ENCODE results near the gene AKR1E2. TPM values are rescaled to one million over a fixed set of nuclear protein-coding genes. Genes with fewer than 3 reads are reported as not detected.

AKR1E2 gene
- total and polyA plus RNA-seq, 2 donors (not counting 3 experiments of a cell fraction or from before 2014, with no cell fraction given), result 4.0 to 8.2 TPM

DNA sequence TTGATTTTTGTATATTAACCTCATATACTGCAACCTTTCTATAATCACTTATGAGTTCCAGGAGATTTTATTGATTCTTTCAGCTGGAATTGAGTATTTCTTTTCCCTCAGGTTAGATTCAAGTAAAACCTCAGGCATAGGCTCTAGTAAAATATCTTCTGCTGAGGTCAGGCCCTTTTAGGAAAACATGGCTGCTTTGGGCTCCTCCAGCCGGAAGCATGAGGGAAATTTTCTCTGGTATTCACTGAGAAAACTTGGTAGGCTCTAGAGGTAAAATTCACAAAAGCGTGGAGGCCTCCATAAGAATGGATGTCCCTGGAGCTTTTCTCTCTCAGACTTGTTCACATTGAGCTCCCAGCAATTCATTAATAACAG is 56.7 kb downstream of the AKR1E2 start:
- no peak for FAIRE-seq
- CTCF ChIA-PET, result no interaction called here

DNA sequence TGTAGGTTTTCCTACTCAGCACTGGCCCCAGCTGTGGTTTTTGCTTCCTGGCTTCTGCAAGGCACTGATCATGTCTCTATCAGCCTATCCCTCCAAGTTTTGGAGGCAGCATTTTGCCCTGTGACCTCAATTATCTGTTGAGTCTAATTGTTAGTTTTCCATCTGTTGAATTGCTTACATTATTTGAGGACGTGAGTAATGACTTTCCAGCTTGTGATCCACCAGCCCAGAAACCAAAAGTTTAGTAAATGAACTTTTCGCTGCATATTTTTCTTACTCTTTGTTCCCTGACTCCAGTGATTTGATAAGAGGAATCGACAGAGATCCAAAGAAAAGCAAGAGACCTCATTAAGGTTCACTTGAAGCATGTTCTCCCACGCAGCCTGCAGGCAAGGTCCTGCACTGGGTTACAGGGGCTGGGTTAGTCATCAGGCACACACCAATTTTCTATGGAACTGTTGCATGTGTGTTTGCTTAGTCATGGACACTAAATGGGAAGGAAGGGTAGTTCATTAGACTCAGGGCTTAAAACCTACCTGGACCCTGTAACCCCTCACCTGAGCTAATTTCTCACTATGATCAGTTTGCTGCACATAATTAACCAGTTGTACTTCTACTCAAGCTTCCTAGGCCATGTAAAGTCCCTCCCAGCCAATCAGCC is 57.2 kb downstream of the AKR1E2 start:
- H3K27me3 ChIP-seq (ENCODE audit: control insufficient read depth in 2 of 2, insufficient read depth in 2 of 2, low read length in 2 of 2), result no peaks in the 10 kb centered on the region
- dilution Hi-C loops (cut with MboI; ENCODE audit: extremely low pct_ligation_motif_present, low sequenced_read_pairs), result no loop called here

More for the DNA sequence above, 56.7 kb downstream of the AKR1E2 start:
- Histone ChIP-seq H3K27me3 (ENCODE audit: control insufficient read depth in 2 of 2, insufficient read depth in 2 of 2, low read length in 2 of 2) (no peaks in the 10 kb centered on the region), H3K27ac (ENCODE audit: insufficient read depth, low read depth, low read length) (no peak overlapping the region), H3K4me1 (ENCODE audit: control insufficient read depth, extremely low read depth, insufficient read depth, low read length) (no peaks in the 10 kb centered on the region), H3K9ac (replicated peaks; ENCODE audit: extremely low read depth, insufficient read depth, low read length) (no peak overlapping the region), H2AFZ (ENCODE audit: low read depth, low read length) (no peak overlapping the region), H3K79me2 (ENCODE audit: control insufficient read depth, insufficient read depth, low read length) (no peaks in the 10 kb centered on the region), H3K36me3 (ENCODE audit: control insufficient read depth in 2 of 2, extremely low read depth in 1 of 2, insufficient read depth in 2 of 2, low read length in 2 of 2) (no peaks in the 10 kb centered on the region), H3K4me3 (replicated peaks in 1 of 3; ENCODE audit: insufficient read depth in 1 of 3, low read depth in 1 of 3, low read length in 3 of 3) (no peak overlapping the region), H4K20me1 (replicated peaks; ENCODE audit: control insufficient read depth, extremely low read depth, insufficient read depth, low read length) (no peaks in the 10 kb centered on the region), H3K9me1 (replicated peaks; ENCODE audit: control insufficient read depth, extremely low read depth, insufficient read depth, low read length) (no peaks in the 10 kb centered on the region), H3K9me3 (replicated peaks; ENCODE audit: control insufficient read depth, insufficient read depth, low read length) (no peaks in the 10 kb centered on the region), H3K4me2 (ENCODE audit: insufficient read depth, low read length) (no peak overlapping the region)
- dilution Hi-C loops (cut with MboI; ENCODE audit: extremely low pct_ligation_motif_present, low sequenced_read_pairs) (no loop called here), intact Hi-C loops (cut with micrococcal nuclease) (no loop called here)
- BruUV-seq (replicated peaks), result no TSS peak
- no peak for DNase-seq (ENCODE audit: low read depth, low spot score)
- TF ChIP-seq GATA2 (IDR thresholded peaks at IDR 0.05; ENCODE audit: insufficient read depth, insufficient read length, low read depth, low read length), result no peak
- no peak for TF ChIP-seq MYC (IDR thresholded peaks at IDR 0.05; ENCODE audit: low read depth, low read length)
- TF ChIP-seq FOS (IDR thresholded peaks at IDR 0.05; ENCODE audit: borderline replicate concordance, insufficient read depth, low read length), result no peak
- no peak for TF ChIP-seq EZH2 (IDR thresholded peaks at IDR 0.05; ENCODE audit: borderline replicate concordance, low read depth, low read length, severe bottlenecking)
- TF ChIP-seq POLR2AphosphoS5 (IDR thresholded peaks at IDR 0.05; ENCODE audit: insufficient read depth, low read depth, low read length), result no peak
- POLR2A ChIA-PET, result no interaction called here

More for the DNA sequence above, 57.2 kb downstream of the AKR1E2 start:
- no peaks in the 10 kb centered on the region for H3K79me2 ChIP-seq (ENCODE audit: control insufficient read depth, insufficient read depth, low read length)
- H4K20me1 ChIP-seq (replicated peaks; ENCODE audit: control insufficient read depth, extremely low read depth, insufficient read depth, low read length), result no peaks in the 10 kb centered on the region
- POLR2A ChIA-PET, result no interaction called here
- DNase-seq (ENCODE audit: low read depth, low spot score), result no peak
- no peak for FAIRE-seq
- no peaks in the 10 kb centered on the region for H3K9me3 ChIP-seq (replicated peaks; ENCODE audit: control insufficient read depth, insufficient read depth, low read length)
- H3K4me2 ChIP-seq (ENCODE audit: insufficient read depth, low read length), result no peak overlapping the region
- no peak overlapping the region for H3K4me3 ChIP-seq (replicated peaks in 1 of 3; ENCODE audit: insufficient read depth in 1 of 3, low read depth in 1 of 3, low read length in 3 of 3)
- H3K36me3 ChIP-seq (ENCODE audit: control insufficient read depth in 2 of 2, extremely low read depth in 1 of 2, insufficient read depth in 2 of 2, low read length in 2 of 2), result no peaks in the 10 kb centered on the region
- no peak overlapping the region for H3K9ac ChIP-seq (replicated peaks; ENCODE audit: extremely low read depth, insufficient read depth, low read length)
- no peak overlapping the region for H3K27ac ChIP-seq (ENCODE audit: insufficient read depth, low read depth, low read length)
- CTCF ChIA-PET, result no interaction called here
- no peak overlapping the region for H2AFZ ChIP-seq (ENCODE audit: low read depth, low read length)
- no peaks in the 10 kb centered on the region for H3K4me1 ChIP-seq (ENCODE audit: control insufficient read depth, extremely low read depth, insufficient read depth, low read length)
- intact Hi-C loops (cut with micrococcal nuclease), result no loop called here
- BruUV-seq (replicated peaks), result no TSS peak
- TF ChIP-seq CTCF (IDR thresholded peaks at IDR 0.05; ENCODE audit: extremely low read depth in 1 of 2, insufficient read depth in 1 of 2, low read depth in 1 of 2, low read length in 2 of 2) (no peak), EZH2 (IDR thresholded peaks at IDR 0.05; ENCODE audit: borderline replicate concordance, low read depth, low read length, severe bottlenecking) (no peak), MYC (IDR thresholded peaks at IDR 0.05; ENCODE audit: low read depth, low read length) (no peak), POLR2AphosphoS5 (IDR thresholded peaks at IDR 0.05; ENCODE audit: insufficient read depth, low read depth, low read length) (no peak), JUN (IDR thresholded peaks at IDR 0.05; ENCODE audit: borderline replicate concordance, insufficient read depth, insufficient read length, low read depth) (no peak), GATA2 (IDR thresholded peaks at IDR 0.05; ENCODE audit: insufficient read depth, insufficient read length, low read depth, low read length) (no peak), FOS (IDR thresholded peaks at IDR 0.05; ENCODE audit: borderline replicate concordance, insufficient read depth, low read length) (no peak), POLR2A (IDR thresholded peaks at IDR 0.05; ENCODE audit: low read depth, low read length) (no peak)
- TF ChIP-seq, protein P1, sequence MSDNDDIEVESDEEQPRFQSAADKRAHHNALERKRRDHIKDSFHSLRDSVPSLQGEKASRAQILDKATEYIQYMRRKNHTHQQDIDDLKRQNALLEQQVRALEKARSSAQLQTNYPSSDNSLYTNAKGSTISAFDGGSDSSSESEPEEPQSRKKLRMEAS (IDR thresholded peaks at IDR 0.05; ENCODE audit: insufficient read depth, insufficient read length), result no peak
- no peaks in the 10 kb centered on the region for H3K9me1 ChIP-seq (replicated peaks; ENCODE audit: control insufficient read depth, extremely low read depth, insufficient read depth, low read length)
